ENCODE results near the gene TMEM9B. TPM values are rescaled to one million over a fixed set of nuclear protein-coding genes. Genes with fewer than 3 reads are reported as not detected.

TMEM9B gene
- polyA plus RNA-seq, 1 donor from 2014 or later: 63.1 TPM

DNA sequence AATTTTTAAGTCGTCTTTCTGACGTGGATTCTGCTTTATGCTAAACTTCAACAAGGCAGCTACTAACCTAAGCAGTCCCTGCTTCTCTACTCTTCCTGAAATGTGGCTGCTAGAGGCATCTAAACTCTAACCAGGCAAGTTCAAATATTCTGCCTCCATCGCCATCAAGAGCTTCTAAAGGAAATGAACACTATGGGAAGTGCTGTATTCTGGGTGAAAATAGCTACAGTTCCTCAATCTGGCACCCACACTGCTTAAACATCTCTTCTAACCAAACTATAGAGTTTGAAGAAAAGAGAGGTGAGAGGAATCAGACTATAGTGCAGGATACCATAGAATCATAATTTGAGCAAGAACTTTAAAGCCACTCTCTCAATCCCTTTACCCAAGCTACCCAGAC, 33.2 kb upstream of the TMEM9B start:
- Histone ChIP-seq H4K20me1 (ENCODE audit: insufficient read depth) (no peaks in the 10 kb centered on the region), H3K4me2 (ENCODE audit: low read length) (no peak overlapping the region), H3K27ac (ENCODE audit: low read length) (no peak overlapping the region), H3K79me2 (replicated peaks; ENCODE audit: insufficient read depth, low read length) (no peaks in the 10 kb centered on the region), H3K36me3 (ENCODE audit: insufficient read depth, low read length) (no peaks in the 10 kb centered on the region), H3K9me2 (ENCODE audit: insufficient read depth, low read length) (no peaks in the 10 kb centered on the region), H3F3A (ENCODE audit: insufficient read depth, low read length, poor library complexity, severe bottlenecking) (no peaks in the 10 kb centered on the region), H3K9me3 (ENCODE audit: low read length) (no peaks in the 10 kb centered on the region), H3K4me3 (ENCODE audit: low read length) (no peak overlapping the region), H3K27me3 (ENCODE audit: insufficient read depth, low read depth, low read length) (peaks cover 17% of the 10 kb centered on the region), H2AFZ (ENCODE audit: low read depth, low read length) (no peak overlapping the region), H3K9ac (ENCODE audit: low read length) (no peak overlapping the region)
- TF ChIP-seq REST (IDR thresholded peaks at IDR 0.05; ENCODE audit: borderline replicate concordance): no peak

DNA sequence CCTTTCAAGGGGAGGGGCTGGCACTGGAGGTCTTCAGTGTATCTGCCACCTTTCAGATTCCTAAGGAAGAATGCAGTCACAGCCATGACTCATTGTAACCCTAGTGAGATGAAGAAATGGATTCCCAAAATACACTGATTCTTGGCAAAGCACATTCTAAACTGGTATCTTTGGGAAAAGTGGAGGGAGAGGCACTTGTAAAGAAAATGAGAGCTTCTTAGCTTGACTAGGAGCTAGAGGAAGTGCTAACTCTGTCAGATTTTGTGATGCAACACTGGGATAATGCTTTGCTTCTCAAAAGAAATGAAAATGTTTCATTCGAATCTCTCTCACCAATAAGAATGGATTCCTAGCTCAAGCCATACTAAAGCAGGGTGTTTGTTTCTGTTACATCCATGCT, 25.2 kb upstream of the TMEM9B start:
- Histone ChIP-seq H2AFZ (ENCODE audit: low read depth, low read length) (no peak overlapping the region), H3K4me2 (ENCODE audit: low read length) (no peak overlapping the region), H3K9ac (ENCODE audit: low read length) (no peak overlapping the region)

More for the DNA sequence above, 25.2 kb upstream of the TMEM9B start:
- Histone ChIP-seq H3K9me2 (ENCODE audit: insufficient read depth, low read length) (no peaks in the 10 kb centered on the region), H3K36me3 (ENCODE audit: insufficient read depth, low read length) (no peaks in the 10 kb centered on the region), H3K27me3 (ENCODE audit: insufficient read depth, low read depth, low read length) (no peaks in the 10 kb centered on the region), H3K9me3 (ENCODE audit: low read length) (no peaks in the 10 kb centered on the region), H3K79me2 (replicated peaks; ENCODE audit: insufficient read depth, low read length) (no peaks in the 10 kb centered on the region), H4K20me1 (ENCODE audit: insufficient read depth) (no peaks in the 10 kb centered on the region), H3F3A (ENCODE audit: insufficient read depth, low read length, poor library complexity, severe bottlenecking) (no peaks in the 10 kb centered on the region), H3K27ac (ENCODE audit: low read length) (no peak overlapping the region), H3K4me3 (ENCODE audit: low read length) (no peak overlapping the region)
- TF ChIP-seq SMC3 (conservative IDR thresholded peaks at IDR 0.05; ENCODE audit: poor library complexity) (no peak), REST (IDR thresholded peaks at IDR 0.05; ENCODE audit: borderline replicate concordance) (no peak), EZH2 (IDR thresholded peaks at IDR 0.05; ENCODE audit: borderline replicate concordance, insufficient read depth, low read length, poor library complexity, severe bottlenecking) (no peak), EP300 (conservative IDR thresholded peaks at IDR 0.05; ENCODE audit: poor library complexity, severe bottlenecking) (no peak), POLR2AphosphoS5 (IDR thresholded peaks at IDR 0.05) (no peak), MXI1 (conservative IDR thresholded peaks at IDR 0.05; ENCODE audit: poor library complexity, severe bottlenecking) (no peak), TAF1 (IDR thresholded peaks at IDR 0.05; ENCODE audit: low read depth) (no peak), RAD21 (conservative IDR thresholded peaks at IDR 0.05) (no peak)
- TF ChIP-seq, protein P1, sequence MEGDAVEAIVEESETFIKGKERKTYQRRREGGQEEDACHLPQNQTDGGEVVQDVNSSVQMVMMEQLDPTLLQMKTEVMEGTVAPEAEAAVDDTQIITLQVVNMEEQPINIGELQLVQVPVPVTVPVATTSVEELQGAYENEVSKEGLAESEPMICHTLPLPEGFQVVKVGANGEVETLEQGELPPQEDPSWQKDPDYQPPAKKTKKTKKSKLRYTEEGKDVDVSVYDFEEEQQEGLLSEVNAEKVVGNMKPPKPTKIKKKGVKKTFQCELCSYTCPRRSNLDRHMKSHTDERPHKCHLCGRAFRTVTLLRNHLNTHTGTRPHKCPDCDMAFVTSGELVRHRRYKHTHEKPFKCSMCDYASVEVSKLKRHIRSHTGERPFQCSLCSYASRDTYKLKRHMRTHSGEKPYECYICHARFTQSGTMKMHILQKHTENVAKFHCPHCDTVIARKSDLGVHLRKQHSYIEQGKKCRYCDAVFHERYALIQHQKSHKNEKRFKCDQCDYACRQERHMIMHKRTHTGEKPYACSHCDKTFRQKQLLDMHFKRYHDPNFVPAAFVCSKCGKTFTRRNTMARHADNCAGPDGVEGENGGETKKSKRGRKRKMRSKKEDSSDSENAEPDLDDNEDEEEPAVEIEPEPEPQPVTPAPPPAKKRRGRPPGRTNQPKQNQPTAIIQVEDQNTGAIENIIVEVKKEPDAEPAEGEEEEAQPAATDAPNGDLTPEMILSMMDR (IDR thresholded peaks at IDR 0.05; ENCODE audit: poor library complexity, severe bottlenecking): no peak
